Cardiac fibroblast (primary cell): ENCODE data around the gene LIPI.
"Not testable (repeated sequence)": the region's sequence is repeated elsewhere in the genome, so short reads cannot be mapped to it uniquely, and the experiment has no call there.

Experiments used
- DNase-seq, 2 donors: peaks; one replicate each; pipeline versions ENCODE4 v3.0.0 to v3.0.0-alpha.2; 2010; ENCODE audit warnings: low read depth in 2 of 2
- H3K4me3 ChIP-seq, 2 donors: replicated peaks in 1 of 2; 1 replicate in 1 of 2; 2 replicates in 1 of 2; pipeline ENCODE4 v1.5.1; 2011; ENCODE audit warnings: low read depth in 2 of 2, low read length in 2 of 2, mild to moderate bottlenecking in 2 of 2, moderate library complexity in 1 of 2
- TF ChIP-seq, protein P1 (sequence below): IDR thresholded peaks from one replicate; pipeline ENCODE4 v1.5.1; 2011; ENCODE audit warnings: low read depth, mild to moderate bottlenecking, low read length, inconsistent platforms

The LIPI gene

DNA sequence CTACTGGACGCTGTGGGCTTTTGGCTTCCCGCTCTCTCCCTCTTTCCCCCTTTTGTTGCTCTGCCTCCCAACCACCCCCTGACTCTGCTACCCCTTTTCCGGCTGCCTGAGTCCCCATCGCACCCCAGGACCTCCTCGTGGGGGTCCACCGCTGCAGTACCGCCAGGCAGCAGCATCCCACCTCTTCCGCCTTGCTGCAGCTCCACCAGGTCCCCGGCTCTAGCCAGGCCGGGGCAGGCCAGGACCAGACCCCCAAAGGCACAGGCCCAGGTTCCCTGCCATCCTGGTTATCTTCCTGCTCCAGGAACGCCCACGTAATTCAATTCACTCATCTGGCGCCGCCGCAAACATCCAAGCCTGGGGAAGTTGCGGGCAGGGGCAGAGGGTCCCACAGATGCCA, 139.8 kb downstream of the LIPI start:
- H3K4me3 ChIP-seq: no peak overlapping the region
- TF ChIP-seq, protein P1, sequence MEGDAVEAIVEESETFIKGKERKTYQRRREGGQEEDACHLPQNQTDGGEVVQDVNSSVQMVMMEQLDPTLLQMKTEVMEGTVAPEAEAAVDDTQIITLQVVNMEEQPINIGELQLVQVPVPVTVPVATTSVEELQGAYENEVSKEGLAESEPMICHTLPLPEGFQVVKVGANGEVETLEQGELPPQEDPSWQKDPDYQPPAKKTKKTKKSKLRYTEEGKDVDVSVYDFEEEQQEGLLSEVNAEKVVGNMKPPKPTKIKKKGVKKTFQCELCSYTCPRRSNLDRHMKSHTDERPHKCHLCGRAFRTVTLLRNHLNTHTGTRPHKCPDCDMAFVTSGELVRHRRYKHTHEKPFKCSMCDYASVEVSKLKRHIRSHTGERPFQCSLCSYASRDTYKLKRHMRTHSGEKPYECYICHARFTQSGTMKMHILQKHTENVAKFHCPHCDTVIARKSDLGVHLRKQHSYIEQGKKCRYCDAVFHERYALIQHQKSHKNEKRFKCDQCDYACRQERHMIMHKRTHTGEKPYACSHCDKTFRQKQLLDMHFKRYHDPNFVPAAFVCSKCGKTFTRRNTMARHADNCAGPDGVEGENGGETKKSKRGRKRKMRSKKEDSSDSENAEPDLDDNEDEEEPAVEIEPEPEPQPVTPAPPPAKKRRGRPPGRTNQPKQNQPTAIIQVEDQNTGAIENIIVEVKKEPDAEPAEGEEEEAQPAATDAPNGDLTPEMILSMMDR: no peak
- no peak for DNase-seq

- DNase-seq: no peak
- TF ChIP-seq, protein P1: no peak
- no peak overlapping the region for H3K4me3 ChIP-seq
These were observed 140.5 kb downstream of the LIPI start for GRCh38 chr21:14070049-14070893.

- DNase-seq: no peak
- H3K4me3 ChIP-seq: no peak overlapping the region
- TF ChIP-seq, protein P1: no peak
These were observed 146.5 kb downstream of the LIPI start for GRCh38 chr21:14064296-14064645.

DNA sequence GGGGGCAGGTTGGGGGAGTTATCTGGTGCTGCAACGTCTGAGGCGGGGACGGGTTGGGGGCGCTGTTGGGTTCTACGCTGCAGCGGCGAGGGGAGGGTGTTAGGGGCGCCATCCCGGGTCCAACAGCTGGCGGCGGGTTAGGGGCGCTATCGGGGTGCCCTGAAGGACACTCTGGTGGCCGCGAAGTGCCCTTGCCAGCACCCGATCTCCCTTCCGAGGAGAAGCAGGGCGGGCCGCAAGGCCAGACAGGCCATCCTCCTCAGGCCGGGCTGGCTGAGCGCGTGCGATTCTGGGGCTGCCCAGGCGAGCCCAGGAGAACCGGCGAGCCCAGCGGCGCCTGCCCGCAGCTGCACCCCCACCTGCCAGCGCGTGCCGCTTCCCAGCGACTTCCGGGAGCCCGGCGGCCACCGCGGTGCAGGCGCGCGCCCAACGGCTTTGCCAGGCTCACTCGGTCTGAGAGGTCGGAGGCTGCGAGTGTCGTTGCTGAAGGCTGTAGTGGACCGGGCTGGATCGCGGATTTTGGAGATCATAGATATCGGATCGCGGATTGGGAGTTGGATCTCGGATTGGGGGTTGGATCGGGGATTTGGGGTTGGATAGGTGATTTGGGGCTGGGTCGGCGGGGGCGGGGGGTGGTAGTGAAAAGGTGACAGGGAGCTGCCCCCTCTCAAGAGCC, 147.0 kb downstream of the LIPI start:
- not testable (repeated sequence) for DNase-seq, H3K4me3 ChIP-seq

- not testable (repeated sequence) for H3K4me3 ChIP-seq, DNase-seq
These were observed 148.1 kb downstream of the LIPI start for GRCh38 chr21:14062684-14063083.

DNA sequence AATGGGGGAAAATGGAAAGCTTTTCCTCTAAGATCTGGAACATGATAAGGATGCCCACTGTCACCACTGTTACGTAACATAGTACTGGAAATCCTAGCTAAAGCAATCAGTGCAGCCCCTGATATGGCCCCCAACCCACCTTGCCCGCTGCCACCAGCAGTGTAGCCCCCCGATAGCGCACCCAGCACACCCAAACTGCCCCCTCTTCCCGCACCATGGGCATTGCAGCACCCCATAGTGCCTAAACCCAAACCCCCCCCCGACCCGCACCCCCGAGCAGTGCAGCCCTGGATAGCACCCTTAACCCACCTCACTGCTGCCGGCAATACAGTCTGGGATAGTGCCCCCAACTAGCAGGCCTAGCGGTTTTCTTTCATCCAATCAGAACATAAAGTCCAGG, 148.9 kb downstream of the LIPI start:
- DNase-seq, H3K4me3 ChIP-seq: not testable (repeated sequence)

- not testable (repeated sequence) for DNase-seq, H3K4me3 ChIP-seq
These were observed 151.6 kb downstream of the LIPI start for GRCh38 chr21:14058995-14059627.
